ENCODE results near the gene STIM1.
"Not testable (repeated sequence)": the region's sequence is repeated elsewhere in the genome, so short reads cannot be mapped to it uniquely, and the experiment has no call there.

GRCh38 chr11:4130219-4130618 is 274.8 kb downstream of the STIM1 start:
- TF ChIP-seq, protein P1, sequence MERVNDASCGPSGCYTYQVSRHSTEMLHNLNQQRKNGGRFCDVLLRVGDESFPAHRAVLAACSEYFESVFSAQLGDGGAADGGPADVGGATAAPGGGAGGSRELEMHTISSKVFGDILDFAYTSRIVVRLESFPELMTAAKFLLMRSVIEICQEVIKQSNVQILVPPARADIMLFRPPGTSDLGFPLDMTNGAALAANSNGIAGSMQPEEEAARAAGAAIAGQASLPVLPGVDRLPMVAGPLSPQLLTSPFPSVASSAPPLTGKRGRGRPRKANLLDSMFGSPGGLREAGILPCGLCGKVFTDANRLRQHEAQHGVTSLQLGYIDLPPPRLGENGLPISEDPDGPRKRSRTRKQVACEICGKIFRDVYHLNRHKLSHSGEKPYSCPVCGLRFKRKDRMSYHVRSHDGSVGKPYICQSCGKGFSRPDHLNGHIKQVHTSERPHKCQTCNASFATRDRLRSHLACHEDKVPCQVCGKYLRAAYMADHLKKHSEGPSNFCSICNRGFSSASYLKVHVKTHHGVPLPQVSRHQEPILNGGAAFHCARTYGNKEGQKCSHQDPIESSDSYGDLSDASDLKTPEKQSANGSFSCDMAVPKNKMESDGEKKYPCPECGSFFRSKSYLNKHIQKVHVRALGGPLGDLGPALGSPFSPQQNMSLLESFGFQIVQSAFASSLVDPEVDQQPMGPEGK (CRISPR knock-in tag; IDR thresholded peaks at IDR 0.05; ENCODE audit: borderline replicate concordance) = not testable (repeated sequence)
- TF ChIP-seq ZFP30 (CRISPR knock-in tag; IDR thresholded peaks at IDR 0.05); TOX (CRISPR knock-in tag; IDR thresholded peaks at IDR 0.05; ENCODE audit: borderline replicate concordance): not testable (repeated sequence)

Measured in SK-N-SH treated with all-trans-retinoic acid at 6 μM for 48 hours (cell line).